ENCODE data around the gene LGR5.

DNA sequence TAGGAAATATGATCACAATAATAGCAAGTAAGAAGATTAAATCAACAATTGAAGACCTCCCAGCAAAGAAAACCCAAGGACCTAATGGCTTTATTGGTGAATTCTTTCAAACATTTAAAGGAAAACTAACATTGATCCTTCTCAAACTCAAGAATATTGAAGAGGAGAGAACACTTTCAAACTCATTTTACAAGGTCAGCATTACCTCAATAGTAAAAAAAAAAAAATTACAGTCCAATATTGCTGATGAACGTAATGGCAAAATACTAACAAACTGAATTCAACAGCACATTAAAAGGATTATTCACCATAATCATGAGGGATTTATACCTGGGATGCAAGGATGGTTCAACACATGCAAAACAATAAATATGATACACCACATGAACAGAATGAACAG lies 33.7 kb upstream of the LGR5 start:
- TF ChIP-seq, protein P1, sequence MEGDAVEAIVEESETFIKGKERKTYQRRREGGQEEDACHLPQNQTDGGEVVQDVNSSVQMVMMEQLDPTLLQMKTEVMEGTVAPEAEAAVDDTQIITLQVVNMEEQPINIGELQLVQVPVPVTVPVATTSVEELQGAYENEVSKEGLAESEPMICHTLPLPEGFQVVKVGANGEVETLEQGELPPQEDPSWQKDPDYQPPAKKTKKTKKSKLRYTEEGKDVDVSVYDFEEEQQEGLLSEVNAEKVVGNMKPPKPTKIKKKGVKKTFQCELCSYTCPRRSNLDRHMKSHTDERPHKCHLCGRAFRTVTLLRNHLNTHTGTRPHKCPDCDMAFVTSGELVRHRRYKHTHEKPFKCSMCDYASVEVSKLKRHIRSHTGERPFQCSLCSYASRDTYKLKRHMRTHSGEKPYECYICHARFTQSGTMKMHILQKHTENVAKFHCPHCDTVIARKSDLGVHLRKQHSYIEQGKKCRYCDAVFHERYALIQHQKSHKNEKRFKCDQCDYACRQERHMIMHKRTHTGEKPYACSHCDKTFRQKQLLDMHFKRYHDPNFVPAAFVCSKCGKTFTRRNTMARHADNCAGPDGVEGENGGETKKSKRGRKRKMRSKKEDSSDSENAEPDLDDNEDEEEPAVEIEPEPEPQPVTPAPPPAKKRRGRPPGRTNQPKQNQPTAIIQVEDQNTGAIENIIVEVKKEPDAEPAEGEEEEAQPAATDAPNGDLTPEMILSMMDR (conservative IDR thresholded peaks at IDR 0.05; ENCODE audit: low read depth, low read length): no peak
- TF ChIP-seq EZH2 (IDR thresholded peaks at IDR 0.05; ENCODE audit: borderline replicate concordance, low read depth, low read length, poor library complexity, severe bottlenecking): no peak

Data from A673 (cell line).